ENCODE results near the gene UGGT2.

Gene UGGT2

GRCh38 chr13:95752677-95753076 is 300.5 kb downstream of the UGGT2 start:
- Mint-ChIP-seq H3K4me1 (ENCODE audit: low read depth) (peaks cover 6% of the 10 kb centered on the region), H3K27ac (no peak overlapping the region), H3K27me3 (ENCODE audit: low read depth) (no peaks in the 10 kb centered on the region), H3K9me3 (no peaks in the 10 kb centered on the region), H3K36me3 (ENCODE audit: low read depth) (peaks cover under 1% of the 10 kb centered on the region), H3K4me3 (no peak overlapping the region)

Data from T-helper 1 cell treated with Interleukin-12 subunit alpha and Interleukin-12 subunit beta and Interleukin-4 antibody, amounts not matched to agents 30 μg/mL and 1 μg/mL, for 36 hours (primary cell).